Heart right ventricle (tissue), 16 donors: Measurements from ENCODE around the gene NUP98. TPM values are rescaled to one million over a fixed set of nuclear protein-coding genes. Genes with fewer than 3 reads are reported as not detected.
A peak's percentile ranks its signal among the peaks of the same experiment; 100 is the strongest.

ENCODE experiments used
- ATAC-seq, 8 donors: fragments of 200-7000 bp; cut with Tn5 transposase; one replicate each; pipeline ENCODE4 v1.9.1; 2020; ENCODE audit warnings: mild to moderate bottlenecking in 8 of 8, moderate library complexity in 8 of 8, moderate number of reproducible peaks in 1 of 8
- DNase-seq, 2 donors: peaks; one replicate each; pipeline ENCODE4 v3.0.0-alpha.2; 2020
- H3K27ac ChIP-seq, 10 donors: fragments of 200-600 bp; sonication (generic) in 2 of 10; one replicate each; pipeline versions ENCODE4 v1.5.0 to v1.8.0; 2020 to 2022; ENCODE audit warnings: mild to moderate bottlenecking in 3 of 10
- H3K27me3 ChIP-seq, 7 donors: fragments of 200-600 bp; one replicate each; pipeline ENCODE4 v1.8.0; 2021 to 2022; ENCODE audit warnings: mild to moderate bottlenecking in 2 of 7
- H3K36me3 ChIP-seq, 9 donors: fragments of 200-600 bp; sonication (generic) in 1 of 9; one replicate each; pipeline versions ENCODE4 v1.5.0 to v1.8.0; 2020 to 2022; ENCODE audit warnings: mild to moderate bottlenecking in 2 of 9
- H3K4me1 ChIP-seq, 9 donors: fragments of 200-600 bp; sonication (generic) in 1 of 9; one replicate each; pipeline versions ENCODE4 v1.5.0 to v1.8.0; 2020 to 2022; ENCODE audit warnings: mild to moderate bottlenecking in 4 of 9
- H3K4me3 ChIP-seq, 10 donors: fragments of 200-600 bp; sonication (generic) in 2 of 10; one replicate each; pipeline versions ENCODE4 v1.5.0 to v1.8.0; 2020 to 2022; ENCODE audit warnings: mild to moderate bottlenecking in 7 of 10, moderate library complexity in 2 of 10
- H3K9me3 ChIP-seq, 11 donors: fragments of 200-600 bp in 10 of 11; sonication (generic) in 2 of 11; one replicate each; pipeline versions ENCODE4 v1.5.0 to v1.8.0; 2013 to 2022; ENCODE audit warnings: mild to moderate bottlenecking in 2 of 11, control low read depth in 1 of 11, moderate library complexity in 1 of 11
- CTCF ChIP-seq, 9 donors: fragments of 200-600 bp; sonication (generic) in 2 of 9; IDR thresholded peaks; one replicate each; pipeline versions ENCODE4 v1.5.0 to v1.8.0; 2021 to 2022; ENCODE audit warnings: antibody characterized with exemption in 9 of 9, mild to moderate bottlenecking in 5 of 9, moderate library complexity in 1 of 9
- WGBS, 2 donors: extraction: QIAGEN DNeasy Blood & Tissue Kit; methylation state at CpG; one replicate each; pipeline ENCODE4 v1.1.7; 2013; ENCODE audit warnings: inconsistent platforms in 1 of 2; 5-methylcytosine and 5-hydroxymethylcytosine counted together
- intact Hi-C, 10 donors: fragments of 100-400 bp; cut with DNase I; formaldehyde crosslinking; loops; one replicate each; pipeline versions ENCODE4 v1.11.1 to v1.14.2; 2022
- polyA plus RNA-seq, 2 donors: library from polyadenylated mRNA; stranded (reverse); fragments of 200-250 nt; gene quantifications; one replicate each; pipeline ENCODE4 v1.2.3, GENCODE V29; 2013
- total RNA-seq, 10 donors: library from RNA; stranded (reverse); fragmentation: NEBNext Ultra II Directional in 3 of 10; extraction: Animal tissue kit (Norgen Biotek cat#: 25700) in 3 of 10; gene quantifications; one replicate each; pipeline versions ENCODE4 v1.2.1 to v1.2.4, GENCODE V29; 2021 to 2023
- donor health status: Arrhythmogenic right ventricular cardiomyopathy.
- donor health status: ischemic (EF 13 %, LVEDD 7.1; RV severe dilation, severe dysfunction).
- donor health status: healthy with polysubstance abuse.
- donor health status: DM: no; HTN: yes; CAD: no.
- donor health status: DM: no; HTN: no; CAD: no.
- donor health status: ischemic (EF 25% LVEDD 6.9; RV normal size, moderate dysfunction).
- donor health status: ischemic (EF 25% LVEDD 5.7; RV mildly dilated, moderate dysfunction).
- donor health status: healthy.
- donor health status: DM: yes; HTN: yes; CAD: no.
- donor health status: Ischemic cardiomyopathy.
- donor health status: ischemic (EF 35%, LVEDD 5.7; RV mildly dilated, moderate dysfunction).
- donor health status: nonischemic (EF 11% LVEDD 7.7; RV severe dilation, severe dysfunction).
- donor health status: DM: yes; HTN: yes; CAD: no.
- donor health status: PGD.
- donor health status: ischemic (EF 29% LVEDD 5.4; RV normal size, mild dysfunction).
- donor health status: nonischemic (EF 23%, LVEDD 6.1; RV moderate dilation, normal function).

Gene NUP98
- total and polyA plus RNA-seq, 12 donors: 11.1 to 65.5 (median 46.0) TPM

- H3K27ac ChIP-seq: no peak overlapping the region
- H3K36me3 ChIP-seq: peaks cover 0 to 100% (median 66%) of the 10 kb centered on the region in 9 donors
- H3K27me3 ChIP-seq: no peaks in the 10 kb centered on the region
- DNase-seq: no peak
- ATAC-seq: no peak
- no peak overlapping the region for H3K4me3 ChIP-seq
- H3K4me1 ChIP-seq: peaks cover 0 to 4% (median 0%) of the 10 kb centered on the region in 9 donors
- 96 to 97% methylated on average over 4 of the region's 4 CpGs for WGBS, 2 donors
- H3K9me3 ChIP-seq: no peaks in the 10 kb centered on the region
- no peak for TF ChIP-seq CTCF (IDR thresholded peaks at IDR 0.05)
- intact Hi-C loops: no loop called here
Observed at GRCh38 chr11:3735827-3736226, 61.5 kb downstream of the NUP98 start.

- intact Hi-C loops: no loop called here
- no peak for TF ChIP-seq CTCF (IDR thresholded peaks at IDR 0.05)
- no peak for ATAC-seq
- H3K27ac ChIP-seq: no peak overlapping the region
- H3K4me1 ChIP-seq: peaks cover 0 to 4% (median 0%) of the 10 kb centered on the region in 9 donors
- no peaks in the 10 kb centered on the region for H3K27me3 ChIP-seq
- no peaks in the 10 kb centered on the region for H3K9me3 ChIP-seq
- no peak for DNase-seq
- peaks cover 0 to 100% (median 69%) of the 10 kb centered on the region in 9 donors for H3K36me3 ChIP-seq
- no peak overlapping the region for H3K4me3 ChIP-seq
- 89 to 90% methylated on average over 8 of the region's 8 CpGs for WGBS, 2 donors
Observed at GRCh38 chr11:3732671-3733436, 64.5 kb downstream of the NUP98 start.

- no peak for TF ChIP-seq CTCF (IDR thresholded peaks at IDR 0.05)
- WGBS, 2 donors: 81 to 84% methylated on average over 6 of the region's 6 CpGs
- intact Hi-C loops: no loop called here
- peak in 1 of 8 donors; percentile 33 for ATAC-seq
- H3K4me3 ChIP-seq: no peak overlapping the region
- peaks cover 0 to 4% (median 0%) of the 10 kb centered on the region in 9 donors for H3K4me1 ChIP-seq
- H3K36me3 ChIP-seq: peaks cover 0 to 100% (median 78%) of the 10 kb centered on the region in 9 donors
- peak overlapping the region in 1 of 10 donors; percentile 18 for H3K27ac ChIP-seq
- peaks cover 0 to 9% (median 0%) of the 10 kb centered on the region in 11 donors for H3K9me3 ChIP-seq
- no peaks in the 10 kb centered on the region for H3K27me3 ChIP-seq
- no peak for DNase-seq
Observed at GRCh38 chr11:3723014-3723708, 74.2 kb downstream of the NUP98 start.

GRCh38 chr11:3722100-3722499 lies 75.3 kb downstream of the NUP98 start:
- intact Hi-C loops: no loop called here
- Histone ChIP-seq H3K27ac (no peak overlapping the region), H3K9me3 (peaks cover 0 to 9% (median 0%) of the 10 kb centered on the region in 11 donors), H3K4me1 (peaks cover 0 to 4% (median 0%) of the 10 kb centered on the region in 9 donors), H3K36me3 (peaks cover 0 to 100% (median 77%) of the 10 kb centered on the region in 9 donors), H3K4me3 (no peak overlapping the region), H3K27me3 (no peaks in the 10 kb centered on the region)
- no peak for TF ChIP-seq CTCF (IDR thresholded peaks at IDR 0.05)
- DNase-seq (no peak), ATAC-seq (no peak)
- WGBS, 2 donors: 92 to 94% methylated on average over 2 of the region's 2 CpGs
